HG03097 (cell line): Measurements from ENCODE around the gene IGF2.

Source experiments
- ATAC-seq: cut with Tn5 transposase; IDR thresholded peaks from one replicate; pipeline ENCODE4 v1.9.1; 2021; ENCODE audit not compliant: unreplicated experiment, low FRiP score

Gene IGF2

GRCh38 chr11:2155511-2155910, 16.3 kb upstream of the IGF2 start:
- ATAC-seq = no peak

- no peak for ATAC-seq
Measured at GRCh38 chr11:2154889-2155288, 15.7 kb upstream of the IGF2 start.

GRCh38 chr11:2154195-2154585, 15.0 kb upstream of the IGF2 start:
- no peak for ATAC-seq

GRCh38 chr11:2153581-2154194, 14.5 kb upstream of the IGF2 start:
- ATAC-seq = no peak

- no peak for ATAC-seq
Measured at GRCh38 chr11:2151500-2152257, 12.5 kb upstream of the IGF2 start.

GRCh38 chr11:2149864-2150847, 11.0 kb upstream of the IGF2 start:
- no peak for ATAC-seq

DNA sequence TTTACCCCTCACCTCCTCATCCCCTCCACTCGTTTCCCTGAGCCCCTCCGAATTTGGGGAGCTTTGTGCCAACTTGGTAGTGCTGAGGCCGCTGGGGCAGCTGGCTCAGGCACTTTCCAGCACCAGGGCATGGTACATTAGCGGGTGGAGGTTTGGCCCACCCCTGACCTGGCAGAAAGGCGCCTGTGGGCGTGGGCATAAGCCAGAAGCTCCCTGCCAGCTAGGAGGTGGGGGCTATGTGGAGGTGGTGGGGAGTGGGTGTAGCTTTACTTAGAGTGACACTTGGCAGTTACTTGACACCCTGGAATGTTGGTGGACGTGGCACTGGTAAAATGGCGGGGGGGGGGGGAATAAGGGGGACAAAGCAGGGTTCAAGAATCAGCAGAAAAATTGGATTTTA, 10.3 kb upstream of the IGF2 start:
- no peak for ATAC-seq

- no peak for ATAC-seq
Measured at GRCh38 chr11:2148595-2148994, 9.4 kb upstream of the IGF2 start.

- no peak for ATAC-seq
Measured at GRCh38 chr11:2147391-2147790, 8.2 kb upstream of the IGF2 start.

DNA sequence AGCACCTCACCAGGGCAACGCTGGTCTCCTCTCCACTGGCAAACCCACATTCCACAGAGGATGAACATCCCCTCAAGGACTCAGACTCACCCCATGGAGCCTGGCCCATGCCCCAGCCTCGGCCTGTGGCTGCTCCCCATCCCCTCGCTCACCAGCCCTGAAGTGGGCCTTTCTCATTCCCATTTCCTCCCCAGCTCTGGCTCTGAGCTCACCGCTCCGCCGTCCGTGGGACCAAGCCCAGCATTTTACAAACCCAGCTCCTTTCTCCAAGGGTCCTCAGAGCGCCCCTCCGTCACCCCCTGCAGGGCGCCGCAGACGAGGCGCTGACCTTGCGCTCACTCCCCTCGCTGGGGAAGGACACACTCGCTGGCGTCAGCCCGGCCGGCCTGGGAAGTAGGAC, 6.9 kb upstream of the IGF2 start:
- no peak for ATAC-seq

- no peak for ATAC-seq
Measured at GRCh38 chr11:2144544-2145248, 5.5 kb upstream of the IGF2 start.

DNA sequence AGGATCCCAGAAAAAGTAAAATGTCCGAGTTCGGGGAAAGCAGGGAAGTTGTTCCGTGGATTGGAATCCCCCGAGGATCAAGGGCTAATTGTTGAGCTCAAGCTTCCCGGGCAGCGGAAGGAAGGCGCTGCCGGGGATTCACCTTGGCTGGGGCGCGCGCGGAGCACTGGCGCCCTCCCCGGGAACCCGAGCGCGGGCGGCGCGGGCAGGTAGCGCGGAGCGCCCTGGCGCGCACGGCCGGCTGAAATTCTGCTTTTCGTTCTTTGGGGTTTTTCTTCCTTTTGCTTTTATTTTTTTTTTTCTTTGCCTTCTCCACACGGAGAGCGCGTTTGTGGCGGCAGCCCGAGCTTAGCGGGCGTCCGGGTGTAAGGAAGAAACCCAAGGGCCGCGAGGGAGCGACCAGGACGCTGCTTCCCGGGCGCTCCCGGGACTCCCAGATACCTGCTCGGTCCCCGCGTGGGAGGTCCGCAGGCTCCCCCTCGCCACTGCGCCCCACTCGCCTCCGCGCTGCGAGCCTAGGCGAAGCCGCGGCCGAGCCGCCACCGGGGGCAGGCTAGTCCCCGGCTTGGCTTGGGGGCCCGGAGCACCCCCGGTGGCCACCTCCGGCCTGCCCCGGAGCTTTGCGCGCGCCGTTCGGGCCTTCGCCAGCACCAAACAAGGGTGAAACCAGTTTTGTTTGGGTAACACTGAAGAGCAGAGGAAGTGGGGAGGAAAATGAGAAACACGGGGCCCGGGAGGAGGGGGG, 4.8 kb upstream of the IGF2 start:
- ATAC-seq = no peak

- ATAC-seq = no peak
Measured at GRCh38 chr11:2143477-2143798, 4.2 kb upstream of the IGF2 start.

GRCh38 chr11:2142762-2143202, 3.6 kb upstream of the IGF2 start:
- ATAC-seq = no peak

GRCh38 chr11:2142300-2142759, 3.1 kb upstream of the IGF2 start:
- ATAC-seq = no peak

GRCh38 chr11:2140411-2141400, 1.5 kb upstream of the IGF2 start:
- ATAC-seq = no peak

GRCh38 chr11:2139621-2140337, 590 bp upstream of the IGF2 start:
- no peak for ATAC-seq

- no peak for ATAC-seq
Measured at GRCh38 chr11:2138431-2139122, 612 bp downstream of the IGF2 start.
